Effector CD8-positive, alpha-beta T cell (primary cell): ENCODE data around the gene TAS2R40.

Source experiments
- DNase-seq: peaks from one replicate; lab custom pipeline; 2025; lab: John Stamatoyannopoulos, UW

Gene TAS2R40

DNA sequence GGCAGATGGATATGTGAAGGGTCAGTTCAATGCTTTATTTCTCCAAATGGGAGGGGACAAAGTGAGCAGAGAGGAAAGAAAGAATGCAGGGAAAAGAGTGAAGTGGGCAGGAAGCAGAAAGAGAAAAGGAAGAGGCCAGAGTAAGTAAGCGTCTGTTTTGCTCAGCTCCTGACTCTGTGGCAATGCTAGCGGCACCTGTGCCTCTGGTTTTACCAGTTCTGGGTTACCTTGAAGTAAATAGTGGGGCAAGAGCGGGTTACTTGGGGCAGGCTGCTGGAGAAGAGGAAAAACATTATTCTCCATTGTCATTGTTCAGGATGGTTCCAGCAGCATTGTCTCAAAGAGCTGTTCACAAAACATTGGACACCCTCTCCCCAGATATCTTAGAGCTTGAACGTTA, 1.9 kb downstream of the TAS2R40 start:
- no peak for DNase-seq

DNA sequence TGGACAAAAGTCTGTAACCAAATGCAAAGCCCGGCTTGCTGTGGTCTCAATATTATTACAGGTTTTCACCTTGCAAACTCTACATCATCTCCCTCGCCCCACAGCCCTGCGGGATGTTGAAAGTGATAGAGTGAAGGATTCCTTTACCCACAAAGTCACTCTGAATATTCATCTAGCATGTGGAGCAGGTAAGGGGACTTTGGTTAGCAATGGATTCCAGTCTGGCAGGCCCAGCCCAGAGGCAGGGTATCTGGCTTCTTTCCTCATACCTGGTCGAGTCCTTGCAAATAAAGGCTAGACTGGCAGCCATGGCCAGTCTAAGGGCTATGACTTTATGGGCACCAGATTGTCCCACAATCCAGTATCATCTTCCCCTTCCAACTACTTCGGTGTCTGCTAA, 3.2 kb downstream of the TAS2R40 start:
- DNase-seq: no peak

GRCh38 chr7:143227806-143228205, 6.0 kb downstream of the TAS2R40 start:
- no peak for DNase-seq

GRCh38 chr7:143229054-143229790, 7.4 kb downstream of the TAS2R40 start:
- no peak for DNase-seq

DNA sequence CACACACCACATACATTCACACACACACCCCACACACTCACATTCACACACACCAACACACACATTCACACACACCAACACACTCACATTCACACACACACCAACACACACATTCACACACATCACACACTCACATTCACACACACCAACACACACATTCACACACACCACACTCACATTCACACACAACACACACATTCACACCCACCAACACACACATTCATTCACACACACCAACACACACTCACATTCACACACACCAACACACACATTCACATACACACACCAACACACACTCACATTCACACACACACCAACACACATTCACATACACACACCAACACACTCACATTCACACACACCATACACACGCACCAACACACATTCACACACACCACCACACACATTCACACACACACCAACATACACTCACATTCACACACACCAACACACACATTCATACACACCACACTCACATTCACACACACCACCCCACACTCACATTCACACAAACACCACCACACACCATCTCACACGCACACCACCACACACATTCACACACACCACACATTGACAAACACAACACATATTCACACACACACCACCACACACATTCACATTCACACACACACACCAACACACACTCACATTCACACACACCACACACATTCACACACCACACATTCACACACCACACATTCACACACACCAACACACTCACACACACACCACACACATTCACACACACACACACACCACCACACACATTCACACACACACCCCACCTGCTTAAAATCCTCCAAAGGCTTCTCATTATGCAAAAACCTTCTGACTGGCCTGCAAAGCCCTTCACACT, 9.0 kb downstream of the TAS2R40 start:
- no peak for DNase-seq

GRCh38 chr7:143233816-143234532, 12.1 kb downstream of the TAS2R40 start:
- no peak for DNase-seq

DNA sequence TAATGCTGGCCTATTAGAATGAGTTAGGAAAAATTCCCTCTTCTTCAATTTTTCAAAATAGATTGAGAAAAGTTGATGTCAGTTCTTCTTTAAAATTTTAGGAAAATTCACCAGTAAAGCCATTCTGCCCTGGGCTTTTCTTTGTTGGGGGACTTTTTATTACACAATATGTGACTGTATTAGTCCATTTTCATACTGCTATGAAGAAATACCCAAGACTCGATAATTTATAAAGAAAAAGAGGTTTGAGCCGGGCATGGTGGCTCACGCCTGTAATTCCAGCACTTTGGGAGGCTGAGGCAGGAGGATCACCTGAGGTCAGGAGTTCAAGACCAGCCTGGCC, 12.7 kb downstream of the TAS2R40 start:
- DNase-seq: no peak

- no peak for DNase-seq
Measured at GRCh38 chr7:143235561-143235960, 13.7 kb downstream of the TAS2R40 start.

- no peak for DNase-seq
Measured at GRCh38 chr7:143236408-143236990, 14.7 kb downstream of the TAS2R40 start.

GRCh38 chr7:143237366-143237765, 15.5 kb downstream of the TAS2R40 start:
- DNase-seq: no peak

- no peak for DNase-seq
Measured at GRCh38 chr7:143238289-143238980, 16.6 kb downstream of the TAS2R40 start.

DNA sequence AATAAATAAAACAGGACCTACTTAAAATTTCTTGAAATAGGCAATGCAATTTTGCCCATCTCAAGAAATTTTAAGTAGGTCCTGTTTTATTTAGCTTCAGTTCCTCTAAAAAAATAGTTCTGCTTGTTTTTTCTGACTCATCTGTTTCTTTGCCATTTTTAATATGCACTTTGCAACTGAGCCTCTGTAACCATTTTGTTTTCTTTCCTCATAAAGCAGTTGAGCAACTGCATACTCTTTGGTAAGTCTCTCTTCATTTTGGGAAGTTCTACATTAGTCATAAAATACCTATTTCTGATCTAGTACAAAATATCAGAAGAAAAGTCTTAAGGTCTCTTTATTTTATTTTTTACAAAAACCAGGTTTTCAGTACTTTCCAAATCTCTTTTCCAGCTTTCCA, 18.0 kb downstream of the TAS2R40 start:
- DNase-seq: no peak

DNA sequence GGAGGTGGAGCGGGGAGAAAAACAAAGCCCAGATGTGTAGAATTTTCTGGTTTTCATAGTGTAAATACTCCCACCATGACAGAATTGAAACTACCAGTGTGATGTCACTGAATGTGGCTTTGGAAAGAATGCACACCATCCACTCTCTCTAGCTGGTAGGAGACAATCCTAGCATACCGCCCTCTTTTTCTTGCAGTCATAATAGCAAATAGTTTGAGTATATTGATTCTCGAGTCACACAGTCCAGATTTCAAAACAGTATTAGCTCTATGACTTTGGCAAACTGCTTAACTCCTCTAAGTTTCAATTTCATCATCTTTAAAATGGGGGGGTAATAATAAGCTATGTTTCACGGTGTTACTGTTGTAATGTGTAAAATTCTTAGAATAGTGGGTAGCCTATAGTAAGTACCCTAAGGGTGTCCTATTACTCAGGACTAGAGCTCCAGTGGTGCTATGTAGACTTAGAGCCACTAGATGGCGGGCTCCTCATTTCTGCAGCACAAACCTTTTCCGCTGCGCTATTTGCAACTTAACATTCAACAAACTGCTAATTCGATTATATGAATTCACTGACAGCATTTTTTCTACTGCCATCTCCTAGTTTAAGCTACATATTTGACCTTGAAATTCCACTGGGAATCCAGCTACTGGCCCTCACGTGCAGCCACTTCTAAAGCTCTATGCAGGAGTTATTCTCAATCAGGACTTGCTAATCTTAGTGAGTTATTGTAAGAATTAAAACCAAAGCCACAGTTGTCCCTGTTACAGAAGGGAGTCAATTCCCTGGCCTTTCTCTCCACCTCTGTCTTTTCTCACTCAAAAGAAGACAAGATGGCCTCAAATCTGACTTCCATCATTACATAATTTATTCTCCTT, 18.7 kb downstream of the TAS2R40 start:
- peak; percentile 44 for DNase-seq

GRCh38 chr7:143242306-143242705, 20.5 kb downstream of the TAS2R40 start:
- no peak for DNase-seq

DNA sequence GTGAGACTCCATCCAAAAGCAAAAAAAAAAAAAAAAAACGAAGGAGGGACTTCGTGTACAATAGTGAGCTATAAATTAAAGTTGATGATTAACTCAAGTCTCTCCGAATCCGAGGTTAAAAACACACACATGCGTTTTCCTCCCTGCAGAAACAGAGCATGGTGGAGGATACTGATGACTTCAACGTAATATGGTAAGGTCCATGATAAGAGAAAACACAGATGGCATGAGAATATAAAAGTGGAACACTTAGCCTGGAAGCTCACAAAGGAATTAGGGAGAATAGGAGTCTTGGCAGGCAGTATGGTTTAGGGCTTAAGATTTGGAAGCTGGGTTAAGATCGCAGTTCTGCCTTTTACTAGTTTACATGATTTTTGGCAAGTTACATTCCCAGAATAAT, 21.3 kb downstream of the TAS2R40 start:
- no peak for DNase-seq

DNA sequence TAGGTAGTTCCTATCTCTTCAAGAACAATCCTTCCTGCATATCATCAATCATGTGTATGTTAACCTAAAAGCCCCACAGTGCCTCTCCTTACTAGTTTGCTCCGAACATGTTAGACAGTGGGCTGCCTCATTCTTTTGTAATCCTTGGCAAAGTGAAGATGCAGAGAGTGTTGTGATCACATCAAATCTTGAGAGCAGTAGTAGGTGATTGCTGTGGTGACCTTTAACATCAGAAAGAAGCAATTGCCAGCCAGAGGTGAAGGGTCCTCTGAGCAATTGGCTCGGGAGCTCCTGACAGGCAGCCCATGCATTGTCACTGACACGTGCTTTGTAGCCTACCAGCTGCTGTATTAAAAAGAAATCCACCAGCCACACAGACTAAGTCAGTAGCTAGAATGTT, 21.8 kb downstream of the TAS2R40 start:
- no peak for DNase-seq

- DNase-seq: no peak
Measured at GRCh38 chr7:143244321-143244720, 22.5 kb downstream of the TAS2R40 start.

- DNase-seq: no peak
Measured at GRCh38 chr7:143245123-143245522, 23.3 kb downstream of the TAS2R40 start.

GRCh38 chr7:143247372-143247771, 25.5 kb downstream of the TAS2R40 start:
- no peak for DNase-seq

GRCh38 chr7:143248761-143249354, 27.0 kb downstream of the TAS2R40 start:
- no peak for DNase-seq
